ENCODE data around the gene PPP1R12B. TPM values are rescaled to one million over a fixed set of nuclear protein-coding genes. Genes with fewer than 3 reads are reported as not detected.
A peak's percentile ranks its signal among the peaks of the same experiment; 100 is the strongest.
"Not testable (repeated sequence)": the region's sequence is repeated elsewhere in the genome, so short reads cannot be mapped to it uniquely, and the experiment has no call there.

The PPP1R12B gene
- total RNA-seq, 1 donor from 2014 or later, result 404 TPM

DNA sequence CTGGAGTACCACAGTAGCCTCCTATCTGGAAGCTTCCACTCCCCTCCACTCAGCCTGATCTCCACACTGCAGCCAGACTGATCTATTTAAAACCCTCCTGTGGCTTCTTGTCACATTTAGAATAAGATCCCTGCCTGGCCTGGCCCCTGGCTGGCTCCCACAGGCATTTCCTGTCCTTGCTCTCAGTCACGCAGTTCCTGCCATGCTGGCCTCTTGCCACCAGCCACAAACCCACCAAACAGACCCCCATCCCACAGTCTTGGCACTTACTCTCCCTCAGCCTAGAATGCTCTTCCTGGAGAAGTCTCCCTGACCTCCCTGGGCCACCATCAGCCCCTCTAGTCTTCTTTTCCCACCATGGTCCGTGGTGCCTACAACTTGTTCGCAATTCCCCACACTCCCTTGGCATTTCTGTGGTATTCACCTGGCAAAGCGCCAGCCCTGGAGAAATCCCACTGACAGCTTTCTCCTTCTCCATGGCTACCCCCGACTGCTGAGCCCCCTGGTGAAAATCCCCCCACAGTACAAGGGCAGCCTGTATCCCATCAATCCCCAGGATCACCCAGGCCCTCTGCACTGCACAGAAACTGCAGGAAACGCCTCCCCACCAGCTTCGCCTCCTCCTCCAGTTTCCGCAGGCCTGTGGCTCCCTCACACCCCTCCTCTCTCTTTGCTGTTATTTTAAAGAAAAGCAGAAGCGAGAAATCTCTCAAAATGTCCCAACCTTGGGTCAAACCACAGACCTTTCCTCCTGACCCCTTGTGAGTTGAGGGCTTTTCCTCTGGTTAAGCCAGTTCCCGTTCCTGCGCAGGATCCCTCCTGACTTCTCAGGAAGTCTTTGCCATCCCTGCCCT is 267.2 kb downstream of the PPP1R12B start:
- TF ChIP-seq, protein P1, sequence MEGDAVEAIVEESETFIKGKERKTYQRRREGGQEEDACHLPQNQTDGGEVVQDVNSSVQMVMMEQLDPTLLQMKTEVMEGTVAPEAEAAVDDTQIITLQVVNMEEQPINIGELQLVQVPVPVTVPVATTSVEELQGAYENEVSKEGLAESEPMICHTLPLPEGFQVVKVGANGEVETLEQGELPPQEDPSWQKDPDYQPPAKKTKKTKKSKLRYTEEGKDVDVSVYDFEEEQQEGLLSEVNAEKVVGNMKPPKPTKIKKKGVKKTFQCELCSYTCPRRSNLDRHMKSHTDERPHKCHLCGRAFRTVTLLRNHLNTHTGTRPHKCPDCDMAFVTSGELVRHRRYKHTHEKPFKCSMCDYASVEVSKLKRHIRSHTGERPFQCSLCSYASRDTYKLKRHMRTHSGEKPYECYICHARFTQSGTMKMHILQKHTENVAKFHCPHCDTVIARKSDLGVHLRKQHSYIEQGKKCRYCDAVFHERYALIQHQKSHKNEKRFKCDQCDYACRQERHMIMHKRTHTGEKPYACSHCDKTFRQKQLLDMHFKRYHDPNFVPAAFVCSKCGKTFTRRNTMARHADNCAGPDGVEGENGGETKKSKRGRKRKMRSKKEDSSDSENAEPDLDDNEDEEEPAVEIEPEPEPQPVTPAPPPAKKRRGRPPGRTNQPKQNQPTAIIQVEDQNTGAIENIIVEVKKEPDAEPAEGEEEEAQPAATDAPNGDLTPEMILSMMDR (IDR thresholded peaks at IDR 0.05), result no peak
- Histone ChIP-seq H3K4me1 (peaks cover 15 to 29% of the 10 kb centered on the region in 2 donors), H3K4me3 (no peak overlapping the region), H3K27me3 (no peaks in the 10 kb centered on the region), H3K36me3 (peaks cover 7 to 11% of the 10 kb centered on the region in 2 donors), H3K9me3 (no peaks in the 10 kb centered on the region), H3K27ac (peak overlapping the region; percentile 70 to 76)
- intact Hi-C loops (cut with DNase I), result no loop called here
- no peak for DNase-seq (ENCODE audit: low spot score in 2 of 2)

DNA sequence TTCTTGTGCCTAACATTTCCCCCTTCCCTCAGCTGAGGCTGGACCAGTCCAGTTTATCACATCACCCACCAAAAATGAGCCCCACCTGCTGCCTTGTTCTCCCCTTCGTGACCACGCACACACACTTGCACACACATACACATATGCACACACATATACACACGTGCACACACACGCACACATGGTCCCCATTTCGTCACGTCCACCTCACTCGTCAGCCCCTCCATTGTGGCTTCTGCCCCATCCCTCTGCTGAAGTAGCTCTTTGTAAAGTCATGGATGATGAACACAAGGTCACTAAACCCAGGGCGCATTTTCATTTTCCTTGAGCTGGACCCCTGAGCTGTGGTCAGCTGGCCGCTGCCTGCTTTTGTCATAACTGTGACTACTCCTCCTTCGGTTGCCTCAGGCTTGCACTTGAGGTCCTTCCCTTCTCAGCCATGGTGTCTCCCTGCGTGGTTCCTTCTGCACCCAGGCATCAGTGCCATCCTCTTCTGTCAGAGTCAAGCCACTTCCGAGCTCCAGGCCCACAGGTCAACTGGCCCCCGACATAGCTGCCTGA is 267.9 kb downstream of the PPP1R12B start:
- Histone ChIP-seq H3K9me3 (no peaks in the 10 kb centered on the region), H3K36me3 (peaks cover 4 to 8% of the 10 kb centered on the region in 2 donors), H3K4me3 (no peak overlapping the region), H3K27me3 (no peaks in the 10 kb centered on the region), H3K4me1 (peaks cover 15 to 29% of the 10 kb centered on the region in 2 donors), H3K27ac (peak overlapping the region; percentile 70 to 76)
- DNase-seq (ENCODE audit: low spot score in 2 of 2), result no peak
- TF ChIP-seq, protein P1 (IDR thresholded peaks at IDR 0.05), result no peak
- intact Hi-C loops (cut with DNase I), result no loop called here

DNA sequence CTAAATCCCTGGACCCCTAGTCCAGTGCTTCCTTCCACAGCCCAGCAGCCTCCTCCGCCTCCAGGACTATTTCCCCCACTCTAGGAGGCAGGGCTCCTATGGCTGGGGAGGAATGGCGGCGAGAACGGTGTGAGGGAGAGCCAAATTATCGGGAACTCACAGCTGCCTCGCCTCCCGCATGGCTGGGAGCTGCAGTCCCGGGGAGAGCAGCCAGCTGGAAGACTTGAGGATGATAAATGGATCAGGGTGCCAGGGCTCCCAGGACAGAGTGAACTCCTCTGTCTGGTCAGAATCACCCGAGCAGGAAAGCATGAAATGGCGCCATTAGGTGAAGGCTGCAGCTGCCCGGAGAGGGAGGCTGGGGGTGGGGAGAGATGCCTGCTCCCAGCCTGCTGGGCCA is 270.5 kb downstream of the PPP1R12B start:
- H3K36me3 ChIP-seq; DNase-seq (ENCODE audit: low spot score in 2 of 2); intact Hi-C loops (cut with DNase I); H3K4me3 ChIP-seq; H3K9me3 ChIP-seq; H3K27me3 ChIP-seq: not testable (repeated sequence)
- Histone ChIP-seq H3K27ac (peak overlapping the region in 1 of 2 donors; percentile 8), H3K4me1 (peaks cover 23 to 41% of the 10 kb centered on the region in 2 donors)

DNA sequence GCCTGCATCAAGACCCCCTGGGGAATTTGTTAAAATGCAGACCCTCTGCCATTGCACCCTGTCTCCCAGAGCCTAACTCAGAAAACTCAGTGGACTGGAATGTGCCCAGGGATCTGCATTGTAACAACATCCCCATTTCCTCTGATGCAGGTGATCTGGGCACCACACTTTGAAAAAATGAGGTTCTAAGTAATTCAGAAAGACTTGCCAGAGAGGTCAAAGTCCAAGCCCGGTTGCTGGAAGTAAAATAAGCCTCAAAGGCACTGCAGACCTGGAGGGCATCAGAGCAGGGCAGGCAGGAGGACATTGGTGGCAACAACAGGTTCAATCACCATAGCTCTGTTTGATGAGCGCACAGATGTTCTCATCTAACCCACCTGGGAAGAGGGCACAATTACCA is 271.0 kb downstream of the PPP1R12B start:
- no peaks in the 10 kb centered on the region for H3K36me3 ChIP-seq
- intact Hi-C loops (cut with DNase I), result no loop called here
- TF ChIP-seq, protein P1 (IDR thresholded peaks at IDR 0.05), result no peak
- H3K9me3 ChIP-seq, result no peaks in the 10 kb centered on the region
- peak overlapping the region in 1 of 2 donors; percentile 8 for H3K27ac ChIP-seq
- no peak for DNase-seq (ENCODE audit: low spot score in 2 of 2)
- H3K4me1 ChIP-seq, result peaks cover 22 to 36% of the 10 kb centered on the region in 2 donors
- H3K27me3 ChIP-seq, result no peaks in the 10 kb centered on the region
- H3K4me3 ChIP-seq, result no peak overlapping the region

DNA sequence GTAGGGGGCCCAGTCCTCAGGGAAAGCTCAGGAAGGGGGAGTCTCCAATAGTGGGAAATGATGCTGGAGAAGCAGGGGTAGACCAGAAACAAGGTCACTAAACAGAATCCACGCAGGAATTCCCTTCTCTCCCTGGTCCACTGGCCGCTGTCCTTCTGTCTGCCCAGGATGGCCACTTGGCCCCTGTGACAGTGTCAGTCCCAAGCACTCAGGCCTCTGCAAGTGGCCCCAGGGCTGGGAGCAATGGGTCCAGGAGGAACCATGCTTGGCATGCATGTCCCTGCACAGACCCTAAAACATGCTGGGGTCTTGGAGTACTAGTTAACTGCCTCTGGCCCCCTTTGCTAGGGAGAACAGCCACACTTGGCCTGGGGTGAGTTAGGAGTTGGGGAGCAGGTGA is 271.5 kb downstream of the PPP1R12B start:
- H3K27me3 ChIP-seq; H3K27ac ChIP-seq; H3K36me3 ChIP-seq; H3K9me3 ChIP-seq; intact Hi-C loops (cut with DNase I); DNase-seq (ENCODE audit: low spot score in 2 of 2); H3K4me3 ChIP-seq: not testable (repeated sequence)
- peaks cover 20 to 34% of the 10 kb centered on the region in 2 donors for H3K4me1 ChIP-seq

DNA sequence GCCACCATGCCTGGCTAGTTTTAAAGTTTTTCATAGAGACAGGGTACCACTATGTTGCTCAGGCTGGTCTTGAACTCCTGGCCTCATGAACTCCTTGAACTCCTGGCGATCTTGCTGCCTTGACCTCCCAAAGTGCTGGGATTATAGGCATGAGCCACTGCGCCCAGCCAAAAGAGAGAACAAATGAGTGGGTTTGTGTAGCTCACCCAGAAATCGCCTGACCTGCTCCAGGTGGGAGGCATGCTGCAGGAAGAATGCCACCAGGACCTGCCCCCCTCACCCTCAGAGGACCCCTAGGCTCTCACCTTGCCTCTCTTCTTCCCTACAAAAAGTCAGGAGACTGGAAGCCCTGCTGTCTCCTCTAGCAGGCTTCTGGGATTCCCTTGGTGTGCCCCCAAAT is 272.9 kb downstream of the PPP1R12B start:
- intact Hi-C loops (cut with DNase I), result no loop called here
- Histone ChIP-seq H3K27ac (no peak overlapping the region), H3K9me3 (no peaks in the 10 kb centered on the region), H3K4me1 (peaks cover 11 to 27% of the 10 kb centered on the region in 2 donors), H3K27me3 (no peaks in the 10 kb centered on the region), H3K4me3 (no peak overlapping the region), H3K36me3 (no peaks in the 10 kb centered on the region)
- TF ChIP-seq, protein P1 (IDR thresholded peaks at IDR 0.05), result no peak
- DNase-seq (ENCODE audit: low spot score in 2 of 2), result no peak
